PC-3 (cell line): Measurements from ENCODE around the gene KRABD2.

Source experiments
- CTCF ChIP-seq: fragments of 300-600 bp; sonication (generic); conservative IDR thresholded peaks from 2 replicates; pipeline ENCODE4 v1.5.1; 2017; ENCODE audit warnings: antibody characterized with exemption, low read depth, mild to moderate bottlenecking, low read length
- EZH2 ChIP-seq: fragments of 300-600 bp; sonication (generic); IDR thresholded peaks from one replicate; pipeline ENCODE4 v1.6.1; 2017; ENCODE audit warnings: antibody characterized with exemption, mild to moderate bottlenecking, low read length; ENCODE audit not compliant: unreplicated experiment
- EZH2phosphoT487 ChIP-seq: fragments of 300-600 bp; sonication (generic); IDR thresholded peaks from 2 replicates; pipeline ENCODE4 v1.6.1; 2018; ENCODE audit warnings: mild to moderate bottlenecking, antibody characterized with exemption, low read length, borderline replicate concordance

- no peak for TF ChIP-seq EZH2
- no peak for TF ChIP-seq CTCF
- TF ChIP-seq EZH2phosphoT487, result no peak
Measured at GRCh38 chr17:8417806-8418205, 41.3 kb upstream of the KRABD2 start.
